Mesendoderm (in vitro differentiated cells): ENCODE measurements around the gene R3HDM2.

ENCODE experiments used
- DNase-seq: peaks from one replicate; pipeline ENCODE4 v3.0.0; 2013
- H2AK5ac ChIP-seq: 2 replicates; pipeline ENCODE4 v1.6.1; 2013; ENCODE audit warnings: low read length, inconsistent platforms
- H2BK120ac ChIP-seq: 2 replicates; pipeline ENCODE4 v1.6.1; 2013; ENCODE audit warnings: low read depth, mild to moderate bottlenecking, low read length, moderate library complexity, mixed read lengths
- H2BK15ac ChIP-seq: replicated peaks from 2 replicates; pipeline ENCODE4 v1.6.1; 2013; ENCODE audit warnings: low read depth, mild to moderate bottlenecking, moderate library complexity
- H2BK5ac ChIP-seq: 2 replicates; pipeline ENCODE4 v1.6.1; 2013; ENCODE audit warnings: low read length, inconsistent platforms
- H3K18ac ChIP-seq: 2 replicates; pipeline ENCODE4 v1.6.1; 2013; ENCODE audit warnings: mild to moderate bottlenecking, low read length, mixed read lengths
- H3K23ac ChIP-seq: one replicate; pipeline ENCODE4 v1.6.1; 2013; ENCODE audit warnings: low read length
- H3K27ac ChIP-seq: 2 replicates; pipeline ENCODE4 v1.5.1; 2013; ENCODE audit warnings: low read depth, mild to moderate bottlenecking, inconsistent platforms, low read length, moderate library complexity
- H3K27me3 ChIP-seq: 2 replicates; pipeline ENCODE4 v1.6.1; 2013; ENCODE audit warnings: low read length, control low read depth, mild to moderate bottlenecking, inconsistent platforms; ENCODE audit not compliant: insufficient read depth, poor library complexity
- H3K36me3 ChIP-seq: 2 replicates; pipeline ENCODE4 v1.6.1; 2013; ENCODE audit warnings: low read length, inconsistent platforms; ENCODE audit not compliant: control insufficient read depth, insufficient read depth
- H3K4ac ChIP-seq: one replicate; pipeline ENCODE4 v1.6.1; 2013; ENCODE audit warnings: low read depth, mild to moderate bottlenecking, low read length, moderate library complexity
- H3K4me1 ChIP-seq: 2 replicates; pipeline ENCODE4 v1.6.1; 2013; ENCODE audit warnings: low read depth, low read length, inconsistent platforms; ENCODE audit not compliant: control insufficient read depth
- H3K4me2 ChIP-seq: 2 replicates; pipeline ENCODE4 v1.6.1; 2013; ENCODE audit warnings: low read length
- H3K4me3 ChIP-seq: 2 replicates; pipeline ENCODE4 v1.5.1; 2013; ENCODE audit warnings: mild to moderate bottlenecking, low read length
- H3K56ac ChIP-seq: one replicate; pipeline ENCODE4 v1.6.1; 2013; ENCODE audit warnings: low read length
- H3K79me1 ChIP-seq: 2 replicates; pipeline ENCODE4 v1.6.1; 2013; ENCODE audit warnings: low read length, inconsistent platforms
- H3K79me2 ChIP-seq: 2 replicates; pipeline ENCODE4 v1.6.1; 2013; ENCODE audit warnings: mild to moderate bottlenecking, low read length; ENCODE audit not compliant: control insufficient read depth, insufficient read depth
- H3K9ac ChIP-seq: 2 replicates; pipeline ENCODE4 v1.6.1; 2013; ENCODE audit warnings: low read length, inconsistent platforms
- H4K5ac ChIP-seq: one replicate; pipeline ENCODE4 v1.6.1; 2013; ENCODE audit warnings: low read length
- H4K8ac ChIP-seq: one replicate; pipeline ENCODE4 v1.6.1; 2013; ENCODE audit warnings: low read depth, mild to moderate bottlenecking, control low read depth, low read length, moderate library complexity
- WGBS: extraction: QIAGEN DNeasy Blood & Tissue Kit; methylation state at CpG from one replicate; pipeline ENCODE4 v1.1.7; 2013; ENCODE audit warnings: low lambda C conversion rate, missing lambda C conversion rate; ENCODE audit not compliant: insufficient coverage; ENCODE audit errors: extremely low coverage; 5-methylcytosine and 5-hydroxymethylcytosine counted together

The R3HDM2 gene

GRCh38 chr12:57456737-57457490, 26.1 kb upstream of the R3HDM2 start:
- peak overlapping the region; percentile 61 for H3K9ac ChIP-seq
- no peak overlapping the region for H2BK15ac ChIP-seq
- no peaks in the 10 kb centered on the region for H3K79me2 ChIP-seq
- H3K56ac ChIP-seq, result peak overlapping the region; percentile 79
- H3K27ac ChIP-seq, result no peak overlapping the region
- H3K4me2 ChIP-seq, result peak overlapping the region; percentile 8
- H3K4ac ChIP-seq, result no peak overlapping the region
- H4K5ac ChIP-seq, result no peak overlapping the region
- H3K4me1 ChIP-seq, result peaks cover 12% of the 10 kb centered on the region
- no CpG with 5 or more reads among the region's 6 CpGs for WGBS
- no peaks in the 10 kb centered on the region for H3K36me3 ChIP-seq
- H3K23ac ChIP-seq, result no peak overlapping the region
- no peak for DNase-seq
- H3K4me3 ChIP-seq, result no peak overlapping the region
- no peak overlapping the region for H2AK5ac ChIP-seq
- no peak overlapping the region for H2BK120ac ChIP-seq
- no peaks in the 10 kb centered on the region for H3K79me1 ChIP-seq
- H3K27me3 ChIP-seq, result no peaks in the 10 kb centered on the region
- H2BK5ac ChIP-seq, result no peak overlapping the region
- no peak overlapping the region for H3K18ac ChIP-seq
- no peak overlapping the region for H4K8ac ChIP-seq

- Histone ChIP-seq H3K4me2 (peak overlapping the region; percentile 47), H4K8ac (no peak overlapping the region), H3K9ac (peak overlapping the region; percentile 61), H2BK15ac (no peak overlapping the region), H2BK120ac (no peak overlapping the region), H3K23ac (no peak overlapping the region), H4K5ac (no peak overlapping the region), H2AK5ac (no peak overlapping the region), H3K4me1 (peaks cover 12% of the 10 kb centered on the region), H3K18ac (no peak overlapping the region), H3K4me3 (peak overlapping the region; percentile 4), H3K56ac (peak overlapping the region; percentile 75), H3K27ac (no peak overlapping the region), H3K79me2 (no peaks in the 10 kb centered on the region), H3K36me3 (no peaks in the 10 kb centered on the region), H3K4ac (no peak overlapping the region), H3K27me3 (no peaks in the 10 kb centered on the region), H2BK5ac (no peak overlapping the region), H3K79me1 (no peaks in the 10 kb centered on the region)
- WGBS, result no CpG with 5 or more reads among the region's 15 CpGs
- DNase-seq, result peak; percentile 94
Observed at GRCh38 chr12:57456145-57456700, 25.4 kb upstream of the R3HDM2 start.

GRCh38 chr12:57455374-57456144, 24.7 kb upstream of the R3HDM2 start:
- H2AK5ac ChIP-seq, result no peak overlapping the region
- H3K27ac ChIP-seq, result no peak overlapping the region
- H2BK120ac ChIP-seq, result no peak overlapping the region
- H4K8ac ChIP-seq, result no peak overlapping the region
- no CpG with 5 or more reads among the region's 10 CpGs for WGBS
- no peaks in the 10 kb centered on the region for H3K36me3 ChIP-seq
- H2BK15ac ChIP-seq, result no peak overlapping the region
- H3K56ac ChIP-seq, result peak overlapping the region; percentile 79
- no peak overlapping the region for H4K5ac ChIP-seq
- H3K23ac ChIP-seq, result no peak overlapping the region
- no peak overlapping the region for H2BK5ac ChIP-seq
- H3K9ac ChIP-seq, result peak overlapping the region; percentile 48
- DNase-seq, result peak; percentile 51
- H3K4me1 ChIP-seq, result peaks cover 12% of the 10 kb centered on the region
- H3K4me3 ChIP-seq, result peak overlapping the region; percentile 4
- H3K79me1 ChIP-seq, result no peaks in the 10 kb centered on the region
- H3K27me3 ChIP-seq, result no peaks in the 10 kb centered on the region
- peak overlapping the region; percentile 47 for H3K4me2 ChIP-seq
- peak overlapping the region; percentile 2 for H3K18ac ChIP-seq
- no peak overlapping the region for H3K4ac ChIP-seq
- H3K79me2 ChIP-seq, result no peaks in the 10 kb centered on the region

- no CpG with 5 or more reads among the region's 10 CpGs for WGBS
- peak within 1 kb of the TSS; percentile 47 for H3K4me2 ChIP-seq
- H3K4me1 ChIP-seq, result peaks cover 10% of the 10 kb centered on the region
- H2BK5ac ChIP-seq, result peak within 1 kb of the TSS; percentile 88
- H3K9ac ChIP-seq, result peak within 1 kb of the TSS; percentile 52
- no peaks in the 10 kb centered on the region for H3K36me3 ChIP-seq
- peak within 1 kb of the TSS; percentile 61 for H3K27ac ChIP-seq
- peak within 1 kb of the TSS; percentile 21 for H2BK120ac ChIP-seq
- H3K4me3 ChIP-seq, result peak within 1 kb of the TSS; percentile 4
- peak within 1 kb of the TSS; percentile 79 for H3K56ac ChIP-seq
- no peaks in the 10 kb centered on the region for H3K27me3 ChIP-seq
- H3K79me2 ChIP-seq, result no peaks in the 10 kb centered on the region
- no peak within 1 kb of the TSS for H2BK15ac ChIP-seq
- H3K18ac ChIP-seq, result peak within 1 kb of the TSS; percentile 43
- no peak within 1 kb of the TSS for H3K23ac ChIP-seq
- no peak within 1 kb of the TSS for H4K8ac ChIP-seq
- DNase-seq, result peak; percentile 97
- no peak within 1 kb of the TSS for H4K5ac ChIP-seq
- peak within 1 kb of the TSS; percentile 93 for H3K4ac ChIP-seq
- H2AK5ac ChIP-seq, result no peak within 1 kb of the TSS
- no peaks in the 10 kb centered on the region for H3K79me1 ChIP-seq
Observed at GRCh38 chr12:57454566-57455373, 23.9 kb upstream of the R3HDM2 start, which contains the start of gene INHBE. INHBE (plus strand) TSS chr12:57455307; CDS start chr12:57455537, 230 bp downstream.

GRCh38 chr12:57454213-57454565, 23.3 kb upstream of the R3HDM2 start:
- H3K4me2 ChIP-seq, result no peak overlapping the region
- H2BK5ac ChIP-seq, result peak overlapping the region; percentile 88
- H3K23ac ChIP-seq, result no peak overlapping the region
- no peak overlapping the region for H3K27ac ChIP-seq
- H3K9ac ChIP-seq, result peak overlapping the region; percentile 52
- no peaks in the 10 kb centered on the region for H3K79me2 ChIP-seq
- H2BK120ac ChIP-seq, result peak overlapping the region; percentile 21
- no CpG with 5 or more reads among the region's 2 CpGs for WGBS
- no peak overlapping the region for H3K4me3 ChIP-seq
- no peaks in the 10 kb centered on the region for H3K27me3 ChIP-seq
- H4K5ac ChIP-seq, result no peak overlapping the region
- H3K4me1 ChIP-seq, result peaks cover 10% of the 10 kb centered on the region
- peak overlapping the region; percentile 45 for H3K56ac ChIP-seq
- H4K8ac ChIP-seq, result no peak overlapping the region
- H2AK5ac ChIP-seq, result no peak overlapping the region
- no peak overlapping the region for H2BK15ac ChIP-seq
- H3K36me3 ChIP-seq, result no peaks in the 10 kb centered on the region
- no peak for DNase-seq
- no peaks in the 10 kb centered on the region for H3K79me1 ChIP-seq
- peak overlapping the region; percentile 64 for H3K4ac ChIP-seq
- peak overlapping the region; percentile 43 for H3K18ac ChIP-seq
